GM10847 (cell line): Measurements from ENCODE around the gene CDKL4.

Experiments used
- POLR2A ChIP-seq: IDR thresholded peaks from 2 replicates; pipeline ENCODE4 v1.6.1; 2011; ENCODE audit not compliant: insufficient read length; ENCODE audit errors: extremely low read depth

Gene CDKL4

DNA sequence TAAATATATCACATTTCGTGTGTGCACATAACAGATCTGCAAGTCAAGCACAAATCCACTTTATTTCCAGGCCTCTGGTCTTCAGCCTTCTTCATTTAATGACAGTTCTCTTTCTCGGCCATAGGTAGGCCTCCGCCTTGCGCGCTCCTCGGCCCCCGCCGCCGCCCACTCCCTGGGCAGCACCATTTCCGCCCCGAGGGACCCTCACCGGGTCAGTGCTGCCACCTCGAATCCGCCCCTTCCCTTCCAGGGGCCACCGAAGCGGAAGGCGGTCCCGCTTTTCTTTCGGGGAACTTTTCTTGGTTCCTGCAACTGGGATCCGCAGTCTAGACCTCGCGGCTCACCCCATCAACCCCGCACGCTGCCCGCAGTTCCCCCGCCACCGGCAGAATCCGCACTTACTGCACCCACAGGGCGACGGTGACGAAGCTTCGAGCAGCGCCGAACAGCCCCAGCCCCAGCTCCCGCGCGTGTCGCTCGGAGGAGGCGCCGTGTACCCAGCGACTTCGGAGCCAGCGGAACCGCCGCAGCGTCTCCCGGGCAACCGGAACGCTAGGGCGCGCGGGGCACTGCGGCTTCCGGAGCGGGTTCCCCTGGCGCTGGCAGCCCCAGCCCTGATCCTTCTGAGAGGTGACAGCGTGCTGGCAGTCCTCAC, at the start of gene CDKL4:
TSS of gene CDKL4 (minus strand) at position 502 of the 655 bp plus-strand sequence.
- no peak for TF ChIP-seq POLR2A

- no peak for TF ChIP-seq POLR2A
Measured at GRCh38 chr2:39290433-39290832, 46.7 kb upstream of the CDKL4 start.

DNA sequence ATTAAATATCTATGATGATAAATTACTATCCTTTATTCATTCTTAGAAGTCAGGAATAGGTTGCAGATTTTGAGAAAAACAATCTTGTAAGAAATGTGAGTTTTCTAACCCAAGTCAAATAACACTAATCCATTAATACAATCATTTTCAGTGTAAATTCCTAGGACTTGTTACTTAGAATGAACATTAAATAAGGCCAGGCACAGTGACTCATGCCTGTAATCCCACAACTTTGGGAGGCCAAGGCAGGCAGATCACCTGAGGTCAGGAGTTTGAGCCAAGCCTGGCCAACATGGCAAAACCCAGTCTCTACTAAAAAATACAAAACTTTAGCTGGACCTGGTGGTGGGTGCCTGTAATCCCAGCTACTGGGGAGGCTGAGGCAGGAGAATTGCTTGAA, 45.8 kb upstream of the CDKL4 start:
- no peak for TF ChIP-seq POLR2A

GRCh38 chr2:39283561-39283960, 39.8 kb upstream of the CDKL4 start:
- TF ChIP-seq POLR2A, result no peak

DNA sequence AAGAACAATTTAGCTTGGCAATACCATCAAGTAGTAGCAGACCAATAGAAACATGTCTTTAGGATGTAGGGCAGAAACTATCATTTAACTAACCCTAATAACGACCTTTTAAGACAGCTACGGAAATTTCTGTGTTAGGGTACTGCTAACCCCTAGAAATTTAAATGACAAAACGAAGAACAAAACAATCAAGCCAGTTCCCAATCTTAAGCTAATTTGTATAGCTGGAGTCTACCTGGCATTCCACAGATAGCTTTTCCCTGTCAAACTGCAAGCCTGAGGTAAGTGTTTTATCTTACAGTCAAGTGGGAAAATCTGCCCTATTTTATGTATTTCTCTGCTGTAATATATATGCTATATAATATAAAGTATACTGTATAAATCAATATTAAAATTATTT, 37.6 kb upstream of the CDKL4 start:
- no peak for TF ChIP-seq POLR2A

DNA sequence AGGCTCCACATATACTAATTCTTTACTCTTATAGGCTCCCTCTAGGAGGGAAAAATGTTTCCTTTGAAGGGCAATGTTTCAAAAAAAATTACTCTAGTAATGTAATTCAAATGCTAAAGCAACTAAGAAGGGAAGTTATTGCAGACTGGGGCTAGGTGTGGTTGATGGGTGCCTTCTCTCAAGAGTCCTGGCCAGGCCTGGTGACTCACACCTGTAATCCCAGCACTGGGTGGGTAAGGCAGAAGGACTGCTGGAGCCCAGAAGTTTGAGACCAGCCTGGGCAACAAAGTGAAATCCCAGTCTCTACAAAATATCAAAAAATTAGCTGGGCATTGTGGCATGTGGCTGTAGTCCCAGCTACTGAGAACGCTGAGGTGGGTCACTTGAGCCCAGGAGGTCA, 31.2 kb upstream of the CDKL4 start:
- no peak for TF ChIP-seq POLR2A

DNA sequence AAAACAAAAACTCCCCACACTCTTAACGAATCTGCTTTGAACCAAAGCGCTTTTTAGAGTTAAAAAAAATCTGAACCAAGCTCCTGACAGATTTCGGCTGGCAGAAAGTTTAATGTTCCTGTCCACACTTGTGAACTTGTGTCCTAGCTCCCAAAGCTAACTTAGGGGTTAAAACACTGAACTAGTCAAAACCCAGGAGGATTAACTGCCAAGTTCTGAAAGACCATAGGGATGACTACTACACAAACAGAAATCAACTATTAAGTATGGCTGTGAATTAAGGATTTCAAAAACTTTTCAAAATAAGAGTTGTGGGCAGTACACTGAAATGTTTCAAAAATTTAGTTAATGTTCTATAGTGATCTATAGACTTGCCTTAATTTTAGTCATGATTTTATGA, 26.2 kb upstream of the CDKL4 start:
- no peak for TF ChIP-seq POLR2A

GRCh38 chr2:39266916-39267434, 23.2 kb upstream of the CDKL4 start:
- TF ChIP-seq POLR2A, result no peak

DNA sequence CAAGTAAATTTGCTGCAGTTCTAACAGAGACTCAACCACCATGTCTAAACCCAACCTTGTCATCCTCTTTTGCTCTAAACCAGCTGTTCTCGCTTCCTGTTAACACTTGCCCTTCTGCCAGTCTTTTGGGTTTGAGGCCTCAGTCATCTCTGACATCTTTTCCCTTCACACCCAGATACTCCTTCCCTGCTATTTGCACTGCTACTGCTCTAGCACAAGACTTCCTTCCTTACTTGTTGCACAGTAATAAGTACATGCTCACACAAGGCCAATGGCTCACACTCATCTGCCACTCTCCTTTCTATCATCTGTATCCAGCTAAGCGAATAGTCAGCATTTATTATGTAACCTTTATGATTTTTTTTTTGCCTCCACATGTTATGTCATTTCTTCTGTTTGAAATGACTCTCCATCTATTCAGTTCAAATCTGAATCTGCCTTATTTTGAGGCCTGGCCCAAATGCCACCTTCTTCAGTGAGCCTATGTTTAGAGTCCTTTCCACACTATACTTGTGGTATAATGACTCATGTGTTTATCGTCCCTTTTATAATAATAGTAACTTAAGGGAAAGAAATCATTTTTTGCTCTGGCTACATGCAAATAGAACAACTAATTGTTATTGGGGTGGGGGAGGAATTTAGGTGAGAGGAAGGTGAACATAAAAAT, 22.5 kb upstream of the CDKL4 start:
- TF ChIP-seq POLR2A, result no peak

DNA sequence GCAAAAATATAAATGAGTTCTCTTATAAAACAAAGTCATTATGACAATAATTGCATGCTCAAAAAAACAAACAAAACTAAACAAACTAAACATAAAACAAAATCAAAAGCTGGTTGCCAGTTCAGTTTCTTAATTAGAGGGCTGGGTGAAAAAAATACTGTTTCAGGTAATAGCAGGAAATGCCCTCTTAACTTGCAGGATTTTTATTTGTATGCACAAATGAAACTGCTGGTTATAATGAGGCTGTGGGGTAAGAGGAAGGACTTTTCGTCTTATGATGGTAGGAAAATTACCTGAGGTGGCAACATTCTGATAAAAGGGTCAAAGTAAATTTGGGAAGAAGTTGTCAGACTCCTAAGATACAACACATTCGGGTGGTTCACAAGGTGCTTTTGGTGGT, 21.5 kb upstream of the CDKL4 start:
- TF ChIP-seq POLR2A, result no peak

DNA sequence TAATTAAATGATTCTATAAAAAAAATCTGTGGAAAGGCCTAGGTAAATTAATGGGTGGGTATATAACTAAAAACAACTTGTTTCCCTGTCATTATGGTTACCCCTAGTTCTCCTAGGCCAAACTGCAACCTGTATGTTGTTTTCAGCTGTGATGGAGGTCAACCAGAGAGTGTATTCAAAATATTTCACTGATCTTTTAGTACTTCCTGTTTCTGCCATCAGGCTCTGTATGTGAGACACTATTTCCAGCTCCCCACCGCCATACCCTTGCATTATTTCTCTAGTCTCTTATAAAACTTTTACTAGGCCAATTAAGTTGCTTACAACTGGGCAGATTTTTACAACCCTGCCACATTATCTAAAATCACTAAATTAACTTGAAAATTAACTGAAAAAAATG, 21.0 kb upstream of the CDKL4 start:
- TF ChIP-seq POLR2A, result no peak

DNA sequence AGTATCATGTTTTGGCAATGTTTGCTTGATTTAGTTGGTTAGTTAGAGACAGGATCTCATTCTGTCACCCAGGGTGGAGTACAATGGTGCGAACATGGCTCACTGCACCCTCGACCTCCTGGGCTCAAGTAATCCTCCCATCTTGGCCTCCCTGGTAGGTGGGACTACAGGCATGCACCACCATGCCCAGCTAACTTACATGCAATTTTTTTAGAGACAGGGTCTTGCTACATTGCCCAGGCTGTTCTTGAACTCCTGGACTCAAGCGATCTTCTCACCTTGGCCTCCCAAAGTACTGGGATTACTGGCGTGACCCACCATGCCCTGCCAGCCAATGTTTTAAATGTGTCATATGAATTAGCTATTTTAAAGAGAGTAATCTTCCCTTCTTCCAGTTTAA, 16.3 kb upstream of the CDKL4 start:
- TF ChIP-seq POLR2A, result no peak

DNA sequence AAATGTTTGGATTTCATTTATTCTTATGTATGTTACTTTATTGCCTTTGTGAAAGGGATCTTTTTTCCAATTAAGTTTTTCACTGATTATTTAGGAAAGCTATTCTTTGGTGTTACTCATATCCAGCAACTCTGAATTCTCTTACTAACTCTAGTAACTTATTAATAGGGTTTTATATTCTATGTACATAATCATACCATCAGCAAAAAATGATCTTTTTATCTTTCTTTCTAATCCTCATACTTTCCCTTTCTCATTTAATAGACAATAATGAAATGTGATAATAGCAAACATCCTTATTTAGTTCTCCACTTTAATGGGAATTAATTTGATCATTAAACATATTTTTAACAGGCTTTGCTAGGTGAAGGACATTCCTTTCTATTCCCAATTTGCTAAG, 12.3 kb upstream of the CDKL4 start:
- TF ChIP-seq POLR2A, result no peak

DNA sequence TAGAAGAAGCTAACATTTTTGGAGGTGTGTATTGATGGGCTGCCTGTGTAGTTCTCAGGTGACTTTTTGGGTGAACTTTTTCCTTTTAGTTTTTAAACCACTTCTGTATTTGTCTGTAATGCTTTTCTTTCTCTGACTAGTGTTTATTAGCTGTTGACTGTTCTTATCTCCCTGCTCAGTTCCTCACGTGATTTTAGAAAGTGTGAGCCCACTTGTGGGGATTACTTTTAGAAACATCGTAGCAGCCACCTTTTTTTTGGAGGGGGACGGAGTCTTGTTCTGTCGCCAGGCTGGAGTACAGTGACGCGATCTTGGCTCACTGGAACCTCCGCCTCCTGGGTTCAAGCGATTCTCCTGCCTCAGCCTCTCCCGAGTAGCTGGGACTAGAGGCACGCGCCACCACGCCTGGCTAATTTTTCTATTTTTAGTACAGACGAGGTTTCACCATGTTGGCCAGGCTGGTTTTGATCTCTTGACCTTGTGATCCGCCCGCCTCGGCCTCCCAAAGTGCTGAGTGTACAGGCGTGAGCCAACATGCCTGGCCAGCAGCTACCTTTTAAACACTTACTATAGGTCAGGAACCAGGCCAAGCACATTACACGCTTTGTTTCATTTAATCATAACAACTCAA, 9.2 kb upstream of the CDKL4 start:
- no peak for TF ChIP-seq POLR2A

DNA sequence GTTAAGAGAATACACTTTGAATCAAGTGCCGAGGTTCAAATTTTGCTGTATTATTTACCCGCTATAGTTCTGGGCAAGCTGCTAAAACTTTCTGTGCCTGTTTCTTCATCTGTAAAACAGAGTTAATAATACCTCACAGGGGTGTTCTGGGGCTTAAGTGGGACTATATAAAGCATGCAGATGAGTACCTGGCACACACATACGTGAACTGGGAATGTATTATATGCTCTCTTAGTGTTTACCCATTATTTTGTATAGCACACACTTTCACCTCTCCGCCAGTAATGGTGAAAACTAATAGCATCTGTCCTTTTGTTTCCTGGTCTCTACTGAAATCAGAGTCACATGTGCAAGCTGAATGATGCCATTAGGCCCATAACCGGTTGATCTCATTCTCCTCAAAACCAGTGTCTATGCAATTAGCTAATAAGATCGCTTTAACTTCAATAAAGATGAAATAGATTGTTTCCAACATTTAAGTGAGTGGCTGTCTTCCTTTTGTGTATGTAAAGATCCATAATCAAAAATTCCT, 3.8 kb upstream of the CDKL4 start:
- TF ChIP-seq POLR2A, result no peak

DNA sequence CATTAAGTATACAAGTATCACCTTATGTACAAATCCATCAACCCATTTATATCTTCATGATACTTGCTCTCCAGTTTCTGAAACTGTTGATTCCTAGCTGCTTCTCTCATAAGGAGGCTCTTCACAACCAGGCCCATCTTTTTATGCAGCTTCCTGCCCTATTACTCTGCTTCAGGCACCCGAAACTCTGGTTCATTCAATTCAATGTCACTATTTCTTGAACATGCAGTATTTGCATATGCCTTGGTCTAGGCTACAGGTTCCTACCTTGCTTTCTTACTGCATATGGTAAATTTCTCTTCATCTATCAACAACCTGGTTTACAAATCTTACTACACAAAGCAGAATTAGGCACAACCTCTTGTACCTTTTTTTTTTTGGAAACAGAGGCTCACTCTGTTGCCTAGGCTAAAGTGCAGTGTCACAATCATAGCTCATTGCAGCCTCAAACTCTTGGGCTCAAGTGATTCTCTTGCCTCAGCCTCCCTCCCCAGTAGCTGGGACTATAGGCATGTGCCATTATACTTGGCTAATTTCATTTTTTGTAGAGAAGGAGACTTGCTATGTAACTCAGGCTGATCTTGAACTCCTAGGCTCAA, 2.7 kb upstream of the CDKL4 start:
- TF ChIP-seq POLR2A, result no peak
